Sigmoid colon (tissue), 7 donors: ENCODE results near the gene ZBTB7B. TPM values are rescaled to one million over a fixed set of nuclear protein-coding genes. Genes with fewer than 3 reads are reported as not detected.
A peak's percentile ranks its signal among the peaks of the same experiment; 100 is the strongest.

ENCODE experiments used
- DNase-seq: peaks from one replicate; pipeline ENCODE4 v3.0.0-alpha.2; 2019
- H3K27ac ChIP-seq, 4 donors: fragments of 200-600 bp; sonication (generic); one replicate each; pipeline ENCODE4 v1.5.1; 2016 to 2019; ENCODE audit warnings: mild to moderate bottlenecking in 1 of 4
- H3K27me3 ChIP-seq, 3 donors: fragments of 200-600 bp; sonication (generic); one replicate each; pipeline ENCODE4 v1.5.1; 2019; ENCODE audit warnings: mild to moderate bottlenecking in 1 of 3
- H3K36me3 ChIP-seq, 4 donors: fragments of 200-600 bp; sonication (generic); one replicate each; pipeline ENCODE4 v1.5.1; 2016 to 2019
- H3K4me1 ChIP-seq, 4 donors: fragments of 200-600 bp; sonication (generic); one replicate each; pipeline ENCODE4 v1.5.1; 2017 to 2019
- H3K4me3 ChIP-seq, 4 donors: fragments of 200-600 bp; sonication (generic); one replicate each; pipeline ENCODE4 v1.5.1; 2017 to 2019; ENCODE audit warnings: mild to moderate bottlenecking in 2 of 4, moderate library complexity in 1 of 4
- H3K9me3 ChIP-seq, 4 donors: fragments of 200-600 bp in 3 of 4; sonication (generic) in 3 of 4; one replicate each; pipeline versions ENCODE4 v1.5.1 to v1.6.1; 2013 to 2019
- EP300 ChIP-seq, 4 donors: sonication (generic); formaldehyde crosslinking; IDR thresholded peaks; one replicate each; pipeline ENCODE4 v1.6.1; 2017; ENCODE audit warnings: antibody characterized with exemption in 4 of 4
- POLR2A ChIP-seq, 2 donors: fragments of 450-650 bp; IDR thresholded peaks; one replicate each; pipeline ENCODE4 v1.6.1; 2016; ENCODE audit warnings: antibody characterized with exemption in 2 of 2, mild to moderate bottlenecking in 2 of 2, moderate library complexity in 2 of 2
- POLR2AphosphoS5 ChIP-seq, 4 donors: sonication (generic); formaldehyde crosslinking; IDR thresholded peaks; one replicate each; pipeline ENCODE4 v1.6.1; 2017; ENCODE audit warnings: antibody characterized with exemption in 4 of 4
- WGBS, 2 donors: extraction: QIAGEN DNeasy Blood & Tissue Kit; methylation state at CpG; one replicate each; pipeline ENCODE4 v1.1.7; 2013; 5-methylcytosine and 5-hydroxymethylcytosine counted together
- intact Hi-C: fragments of 100-400 bp; cut with DNase I; formaldehyde crosslinking; loops from one replicate; pipeline ENCODE4 v1.15.1; 2023
- polyA plus RNA-seq, 3 donors: library from polyadenylated mRNA; stranded (reverse); fragments of 200-250 nt; gene quantifications; one replicate each; pipeline ENCODE4 v1.2.3, GENCODE V29; 2013
- total RNA-seq, 4 donors: library from RNA; depleted of rRNA; stranded (reverse); fragments of >200 nt; gene quantifications; one replicate each; pipeline ENCODE4 v1.1.0, GENCODE V29; 2016
- TF ChIP-seq, protein P1 (sequence below), 4 experiments: fragments of 450-650 bp in 3 of 4; fragments of 200-600 bp in 1 of 4; IDR thresholded peaks; one replicate each; pipeline ENCODE4 v1.5.1; 2016 to 2019; ENCODE audit warnings: antibody characterized with exemption in 4 of 4, mild to moderate bottlenecking in 3 of 4, moderate library complexity in 2 of 4
- donor health status: healthy with polysubstance abuse.
- donor health status: Bipolar disorder and iron deficiency.
- donor health status: healthy.

The ZBTB7B gene
- 10 to 100 TPM; 24.4 to 35.3 (median 29.5) TPM for total RNA-seq
- 100 to 1,000 TPM in 2 of 3 donors, 10 to 100 TPM in 1; 71.5 to 342 (median 141) TPM for polyA plus RNA-seq

DNA sequence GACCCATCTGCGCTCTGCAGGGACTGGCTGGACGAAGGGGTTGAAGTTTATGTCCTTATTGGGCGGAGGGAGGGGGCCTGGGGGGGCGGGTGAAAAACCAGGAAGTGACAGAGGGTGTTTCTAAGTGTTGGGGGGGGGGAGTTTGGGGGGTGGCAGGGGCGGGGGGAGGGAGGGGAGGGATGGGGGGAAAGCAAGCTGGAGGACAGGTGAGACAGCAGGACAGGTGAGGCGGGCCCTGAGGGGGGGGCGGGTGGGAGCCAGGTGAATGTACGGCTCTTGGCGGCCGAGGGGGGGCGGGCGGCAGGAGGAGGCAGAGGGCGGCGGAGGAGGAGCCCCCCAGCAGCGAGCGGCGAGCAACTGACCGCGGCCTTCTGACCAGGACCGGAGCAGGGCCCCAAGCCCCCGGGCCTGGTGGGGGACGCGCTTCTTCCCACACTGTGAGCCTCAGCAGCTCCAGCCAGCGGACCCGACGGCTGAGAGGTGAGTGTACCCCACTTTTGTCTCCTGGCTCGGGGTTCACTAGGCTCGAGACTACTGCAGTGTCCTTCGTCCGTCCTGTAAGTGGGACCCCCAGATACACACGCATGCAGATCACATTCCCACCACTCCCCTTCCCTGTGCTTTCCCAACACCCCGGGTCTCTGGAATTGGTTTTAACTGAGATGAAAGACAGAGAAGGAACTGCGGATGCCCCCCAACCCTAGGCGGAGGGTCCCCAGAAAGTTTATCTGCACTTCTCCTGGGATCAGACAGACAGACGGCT is at the start of gene ZBTB7B:
Gene ZBTB7B, plus strand, starts transcription at position 339 of the 763 bp plus-strand sequence. CDS start 11,859 bp downstream, outside the sequence.
- intact Hi-C loops: loop anchor here (1.0 to 5.0 kb wide), 2 partner anchors 28 to 50 kb away; partner anchors contain the start of genes ADAM15 and CKS1B
- H3K27me3 ChIP-seq: no peaks in the 10 kb centered on the region
- H3K4me1 ChIP-seq: peaks cover 0 to 57% (median 55%) of the 10 kb centered on the region in 4 donors
- no peaks in the 10 kb centered on the region for H3K36me3 ChIP-seq
- H3K9me3 ChIP-seq: no peaks in the 10 kb centered on the region
- 0% methylated on average over 34 to 35 of the region's 35 CpGs for WGBS, 2 donors
- H3K4me3 ChIP-seq: peak within 1 kb of the TSS; percentile 73 to 94 (median 81)
- TF ChIP-seq POLR2AphosphoS5 (IDR thresholded peaks at IDR 0.05) (no peak), POLR2A (IDR thresholded peaks at IDR 0.05) (no peak), EP300 (IDR thresholded peaks at IDR 0.05) (no peak)
- TF ChIP-seq, protein P1, sequence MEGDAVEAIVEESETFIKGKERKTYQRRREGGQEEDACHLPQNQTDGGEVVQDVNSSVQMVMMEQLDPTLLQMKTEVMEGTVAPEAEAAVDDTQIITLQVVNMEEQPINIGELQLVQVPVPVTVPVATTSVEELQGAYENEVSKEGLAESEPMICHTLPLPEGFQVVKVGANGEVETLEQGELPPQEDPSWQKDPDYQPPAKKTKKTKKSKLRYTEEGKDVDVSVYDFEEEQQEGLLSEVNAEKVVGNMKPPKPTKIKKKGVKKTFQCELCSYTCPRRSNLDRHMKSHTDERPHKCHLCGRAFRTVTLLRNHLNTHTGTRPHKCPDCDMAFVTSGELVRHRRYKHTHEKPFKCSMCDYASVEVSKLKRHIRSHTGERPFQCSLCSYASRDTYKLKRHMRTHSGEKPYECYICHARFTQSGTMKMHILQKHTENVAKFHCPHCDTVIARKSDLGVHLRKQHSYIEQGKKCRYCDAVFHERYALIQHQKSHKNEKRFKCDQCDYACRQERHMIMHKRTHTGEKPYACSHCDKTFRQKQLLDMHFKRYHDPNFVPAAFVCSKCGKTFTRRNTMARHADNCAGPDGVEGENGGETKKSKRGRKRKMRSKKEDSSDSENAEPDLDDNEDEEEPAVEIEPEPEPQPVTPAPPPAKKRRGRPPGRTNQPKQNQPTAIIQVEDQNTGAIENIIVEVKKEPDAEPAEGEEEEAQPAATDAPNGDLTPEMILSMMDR (IDR thresholded peaks at IDR 0.05): no peak
- DNase-seq: no peak
- H3K27ac ChIP-seq: peak within 1 kb of the TSS; percentile 96 to 99 (median 98)

DNA sequence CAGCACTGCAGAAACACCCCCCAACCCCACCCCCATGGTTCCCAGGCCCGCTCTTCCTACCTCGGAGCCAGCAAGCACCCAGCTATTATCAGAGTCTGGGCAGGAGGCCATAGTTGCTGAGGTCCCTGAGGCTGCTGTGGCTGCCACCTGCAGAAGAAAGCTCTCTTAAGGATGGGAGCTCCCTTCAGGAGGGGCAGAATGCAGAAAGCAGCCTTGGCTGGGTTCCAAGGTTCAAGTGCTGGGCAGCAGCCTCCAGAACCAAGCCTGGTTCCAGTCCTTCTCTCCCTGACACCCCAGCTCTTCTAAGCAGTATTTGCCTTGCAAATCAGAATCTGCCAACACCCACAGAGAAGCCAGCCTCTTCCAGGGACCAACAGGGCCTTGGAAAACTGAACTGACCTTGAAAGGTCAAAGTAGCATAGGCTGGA is 49.0 kb upstream of the ZBTB7B start:
- WGBS, 2 donors: 82 to 91% methylated on average over 2 of the region's 2 CpGs
- Histone ChIP-seq H3K27me3 (no peaks in the 10 kb centered on the region), H3K4me1 (peaks cover 0 to 57% (median 51%) of the 10 kb centered on the region in 4 donors), H3K4me3 (no peak overlapping the region), H3K9me3 (no peaks in the 10 kb centered on the region), H3K36me3 (peaks cover 13 to 31% (median 17%) of the 10 kb centered on the region in 4 donors), H3K27ac (peak overlapping the region in 1 of 4 donors; percentile 22)
- no peak for DNase-seq
- intact Hi-C loops: no loop called here
- TF ChIP-seq, protein P1 (IDR thresholded peaks at IDR 0.05): no peak
- no peak for TF ChIP-seq POLR2AphosphoS5 (IDR thresholded peaks at IDR 0.05)
- no peak for TF ChIP-seq POLR2A (IDR thresholded peaks at IDR 0.05)
- TF ChIP-seq EP300 (IDR thresholded peaks at IDR 0.05): no peak

DNA sequence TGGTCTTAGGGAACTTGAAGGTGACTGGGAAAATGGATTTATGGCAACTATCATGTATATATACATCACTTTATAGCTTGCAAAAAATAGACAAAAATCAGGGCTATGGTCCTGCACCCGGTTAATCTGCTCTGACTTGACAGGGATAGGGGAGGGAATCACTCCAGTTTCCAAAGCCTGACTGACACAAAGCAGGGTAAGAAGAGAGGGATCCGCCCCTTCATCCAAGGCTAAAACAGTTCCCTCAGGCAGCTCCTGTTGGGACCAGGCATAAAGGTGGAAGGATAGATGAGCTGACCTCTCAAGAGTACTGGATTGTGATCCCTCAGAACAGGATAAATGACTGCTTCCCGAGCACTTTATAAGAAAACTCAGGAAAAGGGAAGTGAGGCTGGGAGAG is 48.1 kb upstream of the ZBTB7B start:
- no peak for DNase-seq
- H3K27ac ChIP-seq: peak overlapping the region; percentile 86 to 88 (median 87)
- H3K4me3 ChIP-seq: peak overlapping the region in 2 of 4 donors; percentile 60 to 62
- peaks cover 21 to 34% (median 26%) of the 10 kb centered on the region in 4 donors for H3K36me3 ChIP-seq
- H3K4me1 ChIP-seq: peaks cover 0 to 60% (median 56%) of the 10 kb centered on the region in 4 donors
- 75 to 80% methylated on average over 3 of the region's 3 CpGs for WGBS, 2 donors
- TF ChIP-seq POLR2A (IDR thresholded peaks at IDR 0.05) (no peak), EP300 (IDR thresholded peaks at IDR 0.05) (no peak)
- H3K27me3 ChIP-seq: no peaks in the 10 kb centered on the region
- intact Hi-C loops: no loop called here
- no peaks in the 10 kb centered on the region for H3K9me3 ChIP-seq

DNA sequence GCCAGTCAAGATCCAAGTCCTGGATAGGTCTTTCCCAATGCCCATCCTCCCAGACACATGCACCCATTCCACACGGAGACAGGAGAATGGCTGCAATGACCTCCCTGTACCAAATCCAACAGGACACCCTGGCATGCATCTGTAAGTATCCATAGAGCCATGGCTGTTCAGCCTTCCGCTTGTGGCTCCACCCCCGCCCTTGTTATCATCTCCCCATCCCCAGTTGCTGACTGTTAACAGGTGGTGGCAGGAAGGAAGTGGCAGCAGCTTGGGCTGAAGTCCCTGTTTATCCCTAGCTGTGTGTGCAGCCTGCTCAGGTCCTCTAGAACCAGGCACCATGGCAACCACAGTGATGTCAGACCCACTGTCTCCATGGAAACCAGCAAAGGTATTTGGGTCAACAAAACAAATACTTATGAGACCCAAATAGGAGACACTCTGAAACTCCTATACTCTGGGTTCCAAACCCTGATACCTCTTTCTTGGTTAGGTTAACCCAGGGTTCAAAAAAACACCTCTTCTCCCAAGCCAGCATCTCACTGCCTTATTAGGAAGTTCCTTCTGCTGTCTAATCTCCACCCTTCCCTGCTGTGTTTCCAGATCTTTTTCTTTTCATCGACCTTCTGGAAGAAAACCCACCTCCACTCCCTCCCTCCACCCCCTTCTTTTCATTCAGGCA is 47.4 kb upstream of the ZBTB7B start:
- Histone ChIP-seq H3K27me3 (no peaks in the 10 kb centered on the region), H3K4me1 (peaks cover 0 to 65% (median 59%) of the 10 kb centered on the region in 4 donors), H3K4me3 (peak overlapping the region; percentile 50 to 62 (median 60)), H3K27ac (peak overlapping the region; percentile 86 to 88 (median 87)), H3K36me3 (peaks cover 23 to 32% (median 28%) of the 10 kb centered on the region in 4 donors), H3K9me3 (no peaks in the 10 kb centered on the region)
- WGBS, 2 donors: 6 to 8% methylated on average over 4 of the region's 4 CpGs
- intact Hi-C loops: no loop called here
- TF ChIP-seq EP300 (IDR thresholded peaks at IDR 0.05) (no peak), POLR2AphosphoS5 (IDR thresholded peaks at IDR 0.05) (peak in 1 of 4 donors; percentile 16)
- DNase-seq: peak; percentile 80

DNA sequence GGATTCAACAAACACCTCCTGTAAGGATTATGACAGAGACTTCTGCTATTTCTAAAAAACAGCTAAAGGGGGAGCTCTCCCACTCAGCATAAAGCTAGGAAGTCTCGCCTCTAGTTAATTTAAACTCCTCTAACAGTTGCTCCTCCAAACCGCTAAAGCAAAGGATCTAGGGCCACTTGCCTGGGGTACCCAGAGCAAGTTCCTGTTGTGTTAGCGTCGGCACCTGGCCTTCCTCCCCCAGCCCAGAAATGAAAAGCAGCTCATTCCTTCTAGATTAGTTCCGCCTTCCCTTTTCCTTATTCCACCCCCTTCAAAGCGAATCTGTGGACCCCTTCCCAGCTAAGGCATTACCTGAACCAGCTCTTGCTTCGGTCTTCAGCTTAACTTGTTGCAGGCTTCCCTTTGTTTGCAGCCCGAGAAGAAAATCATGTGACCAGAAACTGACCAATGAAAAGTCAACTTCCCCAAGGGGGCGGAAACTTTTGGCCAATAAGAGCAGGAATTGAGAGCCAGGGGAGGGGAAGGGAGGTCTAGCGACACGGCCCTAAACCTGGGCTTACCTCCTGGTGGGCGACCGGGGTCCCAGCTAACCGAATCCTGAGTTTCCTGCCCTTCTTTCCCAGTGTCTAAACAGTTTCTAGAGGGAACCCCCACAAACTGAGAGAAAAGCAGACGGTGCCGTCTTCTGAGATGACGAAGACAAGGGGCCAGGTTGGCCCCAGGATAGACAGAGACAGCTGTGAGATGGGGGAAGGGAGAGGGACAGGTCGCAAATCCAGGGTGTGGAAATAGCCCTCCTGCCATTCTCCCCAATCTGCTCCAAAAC is 46.7 kb upstream of the ZBTB7B start, which contains the start of gene PBXIP1:
Gene PBXIP1, minus strand, starts transcription at position 382 of the 826 bp plus-strand sequence. CDS start 2,378 bp downstream, outside the sequence.
- TF ChIP-seq, protein P1 (IDR thresholded peaks at IDR 0.05): no peak
- TF ChIP-seq EP300 (IDR thresholded peaks at IDR 0.05) (peak in 1 of 4 donors; percentile 1), POLR2A (IDR thresholded peaks at IDR 0.05) (peak; percentile 44 to 61), POLR2AphosphoS5 (IDR thresholded peaks at IDR 0.05) (peak; percentile 68 to 86 (median 74))
- intact Hi-C loops: no loop called here
- DNase-seq: peak; percentile 91
- peak within 1 kb of the TSS; percentile 50 to 62 (median 60) for H3K4me3 ChIP-seq
- H3K9me3 ChIP-seq: no peaks in the 10 kb centered on the region
- H3K27me3 ChIP-seq: no peaks in the 10 kb centered on the region
- peaks cover 17 to 24% (median 22%) of the 10 kb centered on the region in 4 donors for H3K36me3 ChIP-seq
- WGBS, 2 donors: 0 to 1% methylated on average over 18 of the region's 18 CpGs
- peak within 1 kb of the TSS; percentile 86 to 88 (median 87) for H3K27ac ChIP-seq
- H3K4me1 ChIP-seq: peaks cover 0 to 73% (median 66%) of the 10 kb centered on the region in 4 donors
